Measurements from ENCODE around the gene MTF1.
"Not testable (repeated sequence)": the region's sequence is repeated elsewhere in the genome, so short reads cannot be mapped to it uniquely, and the experiment has no call there.

MTF1 gene

GRCh38 chr1:37792943-37793686, 66.3 kb downstream of the MTF1 start:
- H3K4me3 ChIP-seq (ENCODE audit: low read length) = no peak overlapping the region
- no peak for TF ChIP-seq CTCF (conservative IDR thresholded peaks at IDR 0.05; ENCODE audit: low read depth, low read length)
- no peak for DNase-seq (ENCODE audit: low read depth)

DNA sequence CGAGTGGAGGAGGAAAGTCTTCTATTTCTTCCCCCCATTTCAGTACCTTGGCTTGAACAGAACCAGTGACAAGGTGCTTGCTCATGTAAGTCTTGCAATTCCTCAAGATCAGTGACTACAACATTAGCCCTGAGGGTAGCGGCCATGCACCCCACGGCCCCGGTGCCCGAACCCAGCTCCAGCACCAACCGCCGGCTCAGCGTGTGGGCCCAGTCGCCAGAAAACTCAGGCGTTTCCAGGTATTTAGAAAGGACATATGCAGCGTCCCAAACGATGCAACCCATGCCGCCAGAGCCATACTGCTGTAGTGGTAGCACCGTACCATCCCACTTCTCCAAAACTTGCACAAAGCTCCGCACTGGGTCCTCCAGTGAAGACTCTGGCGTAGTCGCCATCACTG, 76.9 kb downstream of the MTF1 start:
- TF ChIP-seq CTCF (conservative IDR thresholded peaks at IDR 0.05; ENCODE audit: low read depth, low read length) = no peak
- no peak for DNase-seq (ENCODE audit: low read depth)
- H3K4me3 ChIP-seq (ENCODE audit: low read length) = no peak overlapping the region

GRCh38 chr1:37778654-37779053, 80.7 kb downstream of the MTF1 start:
- TF ChIP-seq CTCF (conservative IDR thresholded peaks at IDR 0.05; ENCODE audit: low read depth, low read length) = no peak

DNA sequence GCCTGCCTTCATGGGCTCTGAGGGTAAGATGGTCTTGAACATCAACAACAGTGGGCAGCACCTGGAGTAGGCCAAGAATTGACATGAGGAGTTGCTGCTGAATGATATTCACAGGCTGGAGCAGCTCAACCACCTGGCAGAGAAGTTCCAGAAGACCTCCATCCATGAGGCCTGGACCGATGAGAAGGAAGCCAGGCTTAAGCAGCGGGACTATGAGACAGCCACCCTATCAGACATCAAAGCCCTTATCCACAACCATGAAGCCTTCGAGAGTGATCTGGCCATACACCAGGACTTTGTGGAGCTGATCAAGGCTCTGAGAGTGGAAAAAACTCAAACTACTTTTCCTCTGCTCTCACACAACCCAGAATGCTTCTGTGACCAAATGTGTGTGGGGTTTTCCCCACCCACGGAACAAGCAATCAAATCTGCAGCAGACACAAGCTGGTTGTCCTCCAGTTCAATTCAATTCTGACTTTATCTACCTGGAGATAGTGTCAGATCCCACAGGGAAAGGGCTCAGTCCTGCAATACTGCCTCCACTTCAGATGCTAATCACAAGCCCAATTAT, 82.4 kb downstream of the MTF1 start:
- no peak for TF ChIP-seq CTCF (conservative IDR thresholded peaks at IDR 0.05; ENCODE audit: low read depth, low read length)
- DNase-seq (ENCODE audit: low read depth) = no peak
- no peak overlapping the region for H3K4me3 ChIP-seq (ENCODE audit: low read length)

More at GRCh38 chr1:37778654-37779053, 80.7 kb downstream of the MTF1 start:
- no peak overlapping the region for H3K4me3 ChIP-seq (ENCODE audit: low read length)
- DNase-seq (ENCODE audit: low read depth) = no peak

- H3K4me3 ChIP-seq (ENCODE audit: low read length); DNase-seq (ENCODE audit: low read depth): not testable (repeated sequence)
Observed at GRCh38 chr1:37771440-37771839, 88.0 kb downstream of the MTF1 start.

GRCh38 chr1:37767488-37767887, 91.9 kb downstream of the MTF1 start:
- DNase-seq (ENCODE audit: low read depth) = no peak
- no peak for TF ChIP-seq CTCF (conservative IDR thresholded peaks at IDR 0.05; ENCODE audit: low read depth, low read length)
- no peak overlapping the region for H3K4me3 ChIP-seq (ENCODE audit: low read length)

DNA sequence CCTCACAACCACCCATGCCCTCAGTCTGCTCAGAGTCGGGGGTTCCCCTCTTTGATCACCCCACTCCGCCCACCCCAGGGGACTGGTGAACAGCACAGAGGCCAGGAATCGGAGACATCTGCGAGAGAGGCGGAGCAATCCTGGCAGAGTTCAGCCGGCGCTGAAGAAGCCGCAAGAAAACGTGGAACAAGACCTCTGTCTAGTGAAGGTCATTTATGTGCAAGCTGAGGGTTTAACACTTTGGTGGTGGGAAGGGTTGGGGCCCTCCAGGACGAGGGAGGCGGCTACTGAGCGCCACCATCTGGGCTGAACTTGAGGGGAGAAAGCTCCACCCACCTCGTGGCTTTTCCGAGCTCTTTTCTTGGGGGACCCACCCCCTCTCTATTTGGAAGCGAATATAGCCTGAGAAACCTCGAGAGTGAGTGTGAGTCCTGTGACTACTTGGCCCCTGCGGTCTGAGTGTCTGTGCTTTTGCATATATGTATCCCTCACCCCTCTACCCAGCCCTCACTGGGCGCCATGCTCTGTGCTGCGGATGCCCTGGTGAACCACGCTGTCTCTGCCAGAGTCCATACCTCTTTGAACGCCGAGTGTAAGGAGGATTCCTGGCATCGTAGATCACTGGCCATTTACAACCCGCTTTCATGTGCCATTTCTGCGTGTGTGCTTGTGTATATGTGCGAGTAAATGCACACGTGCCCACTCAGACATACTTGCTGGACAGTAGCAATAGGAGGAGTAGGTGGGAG, 93.3 kb downstream of the MTF1 start:
- TF ChIP-seq CTCF (conservative IDR thresholded peaks at IDR 0.05; ENCODE audit: low read depth, low read length) = no peak
- H3K4me3 ChIP-seq (ENCODE audit: low read length) = no peak overlapping the region
- no peak for DNase-seq (ENCODE audit: low read depth)
